ENCODE results near the gene IFNL1.

Gene IFNL1

GRCh38 chr19:39296055-39296645 is at the start of gene IFNL1:
TSS of gene IFNL1 (plus strand) at chr19:39296407. CDS start at chr19:39296422, 15 bp downstream.
- in situ Hi-C loops (cut with MboI; ENCODE audit: low sequenced_read_pairs, unreplicated experiment) = no loop called here
- no peak for TF ChIP-seq CTCF (IDR thresholded peaks at IDR 0.05; ENCODE audit: borderline replicate concordance, control extremely low read depth, extremely low read depth, insufficient read depth, missing control alignments)
- DNase-seq (ENCODE audit: low spot score) = no peak

- DNase-seq (ENCODE audit: low spot score) = peak; percentile 40
- in situ Hi-C loops (cut with MboI; ENCODE audit: low sequenced_read_pairs, unreplicated experiment) = no loop called here
- TF ChIP-seq CTCF (IDR thresholded peaks at IDR 0.05; ENCODE audit: borderline replicate concordance, control extremely low read depth, extremely low read depth, insufficient read depth, missing control alignments) = no peak
These were observed 49.1 kb upstream of the IFNL1 start for GRCh38 chr19:39246951-39247669.

GRCh38 chr19:39247701-39248664 is 48.2 kb upstream of the IFNL1 start:
- no peak for DNase-seq (ENCODE audit: low spot score)

GRCh38 chr19:39248806-39249205 is 47.4 kb upstream of the IFNL1 start, which contains the start of gene IFNL4:
TSS of gene IFNL4 (minus strand) at chr19:39248856.
- in situ Hi-C loops (cut with MboI; ENCODE audit: low sequenced_read_pairs, unreplicated experiment) = no loop called here
- TF ChIP-seq CTCF (IDR thresholded peaks at IDR 0.05; ENCODE audit: borderline replicate concordance, control extremely low read depth, extremely low read depth, insufficient read depth, missing control alignments) = no peak
- DNase-seq (ENCODE audit: low spot score) = no peak

More at GRCh38 chr19:39247701-39248664, 48.2 kb upstream of the IFNL1 start:
- no peak for TF ChIP-seq CTCF (IDR thresholded peaks at IDR 0.05; ENCODE audit: borderline replicate concordance, control extremely low read depth, extremely low read depth, insufficient read depth, missing control alignments)
- in situ Hi-C loops (cut with MboI; ENCODE audit: low sequenced_read_pairs, unreplicated experiment) = no loop called here

GRCh38 chr19:39251081-39251480 is 45.1 kb upstream of the IFNL1 start:
- DNase-seq (ENCODE audit: low spot score) = no peak
- in situ Hi-C loops (cut with MboI; ENCODE audit: low sequenced_read_pairs, unreplicated experiment) = no loop called here
- no peak for TF ChIP-seq CTCF (IDR thresholded peaks at IDR 0.05; ENCODE audit: borderline replicate concordance, control extremely low read depth, extremely low read depth, insufficient read depth, missing control alignments)

- DNase-seq (ENCODE audit: low spot score) = no peak
- TF ChIP-seq CTCF (IDR thresholded peaks at IDR 0.05; ENCODE audit: borderline replicate concordance, control extremely low read depth, extremely low read depth, insufficient read depth, missing control alignments) = no peak
These were observed 44.4 kb upstream of the IFNL1 start for GRCh38 chr19:39251846-39252245.

More at GRCh38 chr19:39251846-39252245, 44.4 kb upstream of the IFNL1 start:
- in situ Hi-C loops (cut with MboI; ENCODE audit: low sequenced_read_pairs, unreplicated experiment) = no loop called here

Measured in GM13976 (cell line).